ENCODE results near the gene PNPLA2.

GRCh38 chr11:772429-773390 lies 46.0 kb upstream of the PNPLA2 start:
- TF ChIP-seq POLR2A (IDR thresholded peaks at IDR 0.05; ENCODE audit: low read length) (no peak), GATA1 (IDR thresholded peaks at IDR 0.05; ENCODE audit: low read depth, low read length) (no peak)
